Measurements from ENCODE around the gene SRGAP3.

- no peak for TF ChIP-seq EZH2 (IDR thresholded peaks at IDR 0.05; ENCODE audit: borderline replicate concordance, insufficient read depth, low read depth, low read length, poor library complexity, severe bottlenecking)
- no peak for TF ChIP-seq CTCF (IDR thresholded peaks at IDR 0.05)
Measured at GRCh38 chr3:9021271-9022009, 228.0 kb downstream of the SRGAP3 start.

Data from B cell (primary cell).